K562 (cell line): ENCODE results near the gene RHOT1. TPM values are rescaled to one million over a fixed set of nuclear protein-coding genes. Genes with fewer than 3 reads are reported as not detected.

ENCODE experiments used
- ATF2 ChIP-seq: sonication (generic); formaldehyde crosslinking; IDR thresholded peaks from 2 replicates; pipeline ENCODE4 v1.8.1; 2022; ENCODE audit warnings: missing genetic modification reagents
- ATF7 ChIP-seq: fragments of 450-650 bp; IDR thresholded peaks from 2 replicates; pipeline ENCODE4 v1.7.1; 2014; ENCODE audit warnings: mild to moderate bottlenecking, moderate library complexity
- C11orf30 ChIP-seq: fragments of 450-650 bp; IDR thresholded peaks from 2 replicates; pipeline ENCODE4 v1.6.1; 2016; ENCODE audit warnings: low read depth, mild to moderate bottlenecking
- CEBPB ChIP-seq: fragments of 450-650 bp; IDR thresholded peaks from 2 replicates; pipeline ENCODE4 v1.6.1; 2016; ENCODE audit warnings: missing genetic modification characterization, missing compliant biosample characterization
- EP400 ChIP-seq: fragments of 450-650 bp; IDR thresholded peaks from 2 replicates; pipeline ENCODE4 v1.6.1; 2017; ENCODE audit warnings: antibody characterized with exemption, mild to moderate bottlenecking, moderate library complexity
- JUN ChIP-seq, 2 experiments: sonication (generic) in 1 of 2; formaldehyde crosslinking in 1 of 2; IDR thresholded peaks; 2 replicates each; pipeline versions ENCODE4 v1.6.1 to v1.8.0; 2012 to 2022; ENCODE audit warnings: borderline replicate concordance in 2 of 2, mild to moderate bottlenecking in 2 of 2, improper control_type of control experiment in 1 of 2, low read depth in 1 of 2, low read length in 1 of 2, missing genetic modification reagents in 1 of 2
- NFIC ChIP-seq: fragments of 450-650 bp; IDR thresholded peaks from 2 replicates; pipeline ENCODE4 v1.6.1; 2017; ENCODE audit warnings: mild to moderate bottlenecking, inconsistent platforms
- NR2C2 ChIP-seq, 2 experiments: fragments of 200-800 bp in 1 of 2; sonication (Bioruptor generic) in 1 of 2; sonication (generic) in 1 of 2; formaldehyde crosslinking in 1 of 2; IDR thresholded peaks; 2 replicates each; pipeline versions ENCODE4 v1.6.1 to v1.8.0; 2016 to 2022; ENCODE audit warnings: mild to moderate bottlenecking in 1 of 2, missing compliant biosample characterization in 1 of 2, missing genetic modification characterization in 1 of 2, missing genetic modification reagents in 1 of 2
- TAL1 ChIP-seq: fragments of 450-650 bp; IDR thresholded peaks from 2 replicates; pipeline ENCODE4 v1.6.1; 2016; ENCODE audit warnings: mild to moderate bottlenecking
- ZBTB2 ChIP-seq: fragments of 450-650 bp; IDR thresholded peaks from 2 replicates; pipeline ENCODE4 v1.6.1; 2016; ENCODE audit warnings: antibody characterized with exemption
- ZKSCAN3 ChIP-seq: fragments of 250-450 bp; sonication (Bioruptor Pico); IDR thresholded peaks from 2 replicates; pipeline ENCODE4 v1.4.0; 2020
- ZNF121 ChIP-seq: sonication (generic); formaldehyde crosslinking; conservative IDR thresholded peaks from 2 replicates; pipeline ENCODE4 v1.8.0; 2022; ENCODE audit warnings: missing genetic modification reagents
- ZNF561 ChIP-seq: fragments of 450-650 bp; formaldehyde crosslinking; conservative IDR thresholded peaks from 2 replicates; pipeline ENCODE4 v1.4.0; 2020; ENCODE audit warnings: mild to moderate bottlenecking, moderate library complexity
- polyA plus RNA-seq, 8 experiments: library from polyadenylated mRNA; depleted of rRNA in 4 of 8; stranded (reverse) in 5 of 8; unstranded in 3 of 8; fragments of >200 nt; fragmentation: Nextera tagmentation in 2 of 8; fragmentation: Illumina TruSeq in 1 of 8; extraction: Ambion mirVana in 2 of 8; extraction: Trizol in 1 of 8; gene quantifications; 2 replicates each; pipeline versions ENCODE4 v1.2.1 to v1.2.3, GENCODE V29; 2011 to 2014; ENCODE audit warnings: inconsistent platforms in 1 of 8, missing spikeins in 1 of 8
- total RNA-seq, 7 experiments: library from RNA; depleted of rRNA in 6 of 7; stranded (reverse); fragments of >200 nt in 6 of 7; fragmentation: Illumina TruSeq in 2 of 7; extraction: Trizol in 2 of 7; gene quantifications; 2 replicates each; pipeline versions ENCODE4 v1.2.1 to v1.2.3, GENCODE V29; 2011 to 2021; ENCODE audit warnings: low replicate concordance in 1 of 7
- TF ChIP-seq, protein P1 (sequence below), 2 experiments: fragments of 450-650 bp; conservative IDR thresholded peaks; 2 replicates each; pipeline ENCODE4 v1.6.1; 2017; ENCODE audit warnings: mild to moderate bottlenecking in 2 of 2, moderate library complexity in 2 of 2
- TF ChIP-seq, protein P2 (sequence below): sonication (generic); IDR thresholded peaks from 2 replicates; pipeline ENCODE4 v1.6.1; 2016

Gene RHOT1
- total and polyA plus RNA-seq, 9 of the 15 experiments (the other 6 are each of a cell fraction or from before 2014, with no cell fraction given), result 23.0 to 101 (median 32.2) TPM

- TF ChIP-seq, protein P1, sequence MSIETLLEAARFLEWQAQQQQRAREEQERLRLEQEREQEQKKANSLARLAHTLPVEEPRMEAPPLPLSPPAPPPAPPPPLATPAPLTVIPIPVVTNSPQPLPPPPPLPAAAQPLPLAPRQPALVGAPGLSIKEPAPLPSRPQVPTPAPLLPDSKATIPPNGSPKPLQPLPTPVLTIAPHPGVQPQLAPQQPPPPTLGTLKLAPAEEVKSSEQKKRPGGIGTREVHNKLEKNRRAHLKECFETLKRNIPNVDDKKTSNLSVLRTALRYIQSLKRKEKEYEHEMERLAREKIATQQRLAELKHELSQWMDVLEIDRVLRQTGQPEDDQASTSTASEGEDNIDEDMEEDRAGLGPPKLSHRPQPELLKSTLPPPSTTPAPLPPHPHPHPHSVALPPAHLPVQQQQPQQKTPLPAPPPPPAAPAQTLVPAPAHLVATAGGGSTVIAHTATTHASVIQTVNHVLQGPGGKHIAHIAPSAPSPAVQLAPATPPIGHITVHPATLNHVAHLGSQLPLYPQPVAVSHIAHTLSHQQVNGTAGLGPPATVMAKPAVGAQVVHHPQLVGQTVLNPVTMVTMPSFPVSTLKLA (conservative IDR thresholded peaks at IDR 0.05), result peak in 1 of 2 experiments; percentile 17; a peak in 1 of 4 replicates
- 0 out of 2 replicates have a peak, but pooled peaks have one; percentile 1 for TF ChIP-seq ATF7
- TF ChIP-seq NFIC, result no peak
- TF ChIP-seq ZKSCAN3, result no peak
- TF ChIP-seq EP400, result peak; percentile 39; the same call in 1 of the 2 replicates
- TF ChIP-seq ATF2 (CRISPR knock-in tag), result no peak
- TF ChIP-seq CEBPB (tag), result peak; percentile 20; the same call in 1 of the 2 replicates
- TF ChIP-seq ZNF121, result no peak
- no peak for TF ChIP-seq TAL1
- no peak for TF ChIP-seq ZNF561 (CRISPR knock-in tag)
- TF ChIP-seq, protein P2, sequence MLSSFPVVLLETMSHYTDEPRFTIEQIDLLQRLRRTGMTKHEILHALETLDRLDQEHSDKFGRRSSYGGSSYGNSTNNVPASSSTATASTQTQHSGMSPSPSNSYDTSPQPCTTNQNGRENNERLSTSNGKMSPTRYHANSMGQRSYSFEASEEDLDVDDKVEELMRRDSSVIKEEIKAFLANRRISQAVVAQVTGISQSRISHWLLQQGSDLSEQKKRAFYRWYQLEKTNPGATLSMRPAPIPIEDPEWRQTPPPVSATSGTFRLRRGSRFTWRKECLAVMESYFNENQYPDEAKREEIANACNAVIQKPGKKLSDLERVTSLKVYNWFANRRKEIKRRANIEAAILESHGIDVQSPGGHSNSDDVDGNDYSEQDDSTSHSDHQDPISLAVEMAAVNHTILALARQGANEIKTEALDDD, result no peak
- no peak for TF ChIP-seq ZBTB2
- no peak for TF ChIP-seq JUN (IDR thresholded peaks at IDR 0.05; ENCODE audit: borderline replicate concordance, low read depth, low read length)
- no peak for TF ChIP-seq JUN (CRISPR knock-in tag; IDR thresholded peaks at IDR 0.05; ENCODE audit: borderline replicate concordance)
- TF ChIP-seq NR2C2 (CRISPR knock-in tag; IDR thresholded peaks at IDR 0.05), result no peak
- peak; percentile 27; the same call in 1 of the 2 replicates for TF ChIP-seq NR2C2 (tag; IDR thresholded peaks at IDR 0.05)
- TF ChIP-seq C11orf30, result peak; percentile 40; the same call in 1 of the 2 replicates
These were observed 644 bp upstream of the RHOT1 start (continued) for GRCh38 chr17:32141679-32142037.
